C4-2B (cell line): Measurements from ENCODE around the gene RBMS1.

Source experiments
- H3K27ac ChIP-seq: fragments of 450-650 bp; 2 replicates; pipeline ENCODE4 v1.5.1; 2017
- CTCF ChIP-seq: fragments of 450-650 bp; conservative IDR thresholded peaks from 2 replicates; pipeline ENCODE4 v1.5.1; 2017; ENCODE audit warnings: mild to moderate bottlenecking
- ZFX ChIP-seq: fragments of 450-650 bp; IDR thresholded peaks from 2 replicates; pipeline ENCODE4 v1.6.1; 2017

The RBMS1 gene

GRCh38 chr2:160510617-160511016, 17.0 kb upstream of the RBMS1 start:
- TF ChIP-seq CTCF (no peak), ZFX (no peak)
- H3K27ac ChIP-seq, result no peak overlapping the region

- TF ChIP-seq CTCF (no peak), ZFX (no peak)
- H3K27ac ChIP-seq, result no peak overlapping the region
These were observed 15.4 kb upstream of the RBMS1 start for GRCh38 chr2:160509016-160509415.

- TF ChIP-seq ZFX (no peak), CTCF (no peak)
- no peak overlapping the region for H3K27ac ChIP-seq
These were observed 13.9 kb upstream of the RBMS1 start for GRCh38 chr2:160507464-160507863.

- TF ChIP-seq ZFX (no peak), CTCF (no peak)
- H3K27ac ChIP-seq, result no peak overlapping the region
These were observed 13.4 kb upstream of the RBMS1 start for GRCh38 chr2:160507046-160507407.

GRCh38 chr2:160506371-160507045, 12.9 kb upstream of the RBMS1 start:
- H3K27ac ChIP-seq, result no peak overlapping the region

GRCh38 chr2:160505256-160505655, 11.6 kb upstream of the RBMS1 start:
- no peak overlapping the region for H3K27ac ChIP-seq
- TF ChIP-seq ZFX, result no peak
- TF ChIP-seq CTCF, result no peak

More at GRCh38 chr2:160506371-160507045, 12.9 kb upstream of the RBMS1 start:
- TF ChIP-seq CTCF (no peak), ZFX (no peak)

- no peak overlapping the region for H3K27ac ChIP-seq
- TF ChIP-seq CTCF (no peak), ZFX (no peak)
These were observed 8.9 kb upstream of the RBMS1 start for GRCh38 chr2:160502478-160502877.
